ENCODE results near the gene SPCS1.

GRCh38 chr3:52721002-52721729, 15.3 kb downstream of the SPCS1 start:
- TF ChIP-seq OSR2 (tag by site-specific recombination; IDR thresholded peaks at IDR 0.05), result no peak
- no peak for TF ChIP-seq ZNF585B (tag by site-specific recombination; IDR thresholded peaks at IDR 0.05)
- no peak for TF ChIP-seq ZNF580 (tag by site-specific recombination; IDR thresholded peaks at IDR 0.05)
- TF ChIP-seq PRDM1 (tag by site-specific recombination; IDR thresholded peaks at IDR 0.05), result no peak
- no peak for TF ChIP-seq CTCF (tag by site-specific recombination; IDR thresholded peaks at IDR 0.05)
- no peak for TF ChIP-seq HOXD13 (CRISPR knock-in tag; IDR thresholded peaks at IDR 0.05; ENCODE audit: borderline replicate concordance)
- TF ChIP-seq HOXA7 (CRISPR knock-in tag; IDR thresholded peaks at IDR 0.05; ENCODE audit: borderline replicate concordance), result no peak
- TF ChIP-seq REST (tag by site-specific recombination; IDR thresholded peaks at IDR 0.05), result no peak
- TF ChIP-seq ZSCAN30 (tag by site-specific recombination; IDR thresholded peaks at IDR 0.05), result no peak
- TF ChIP-seq PBX3 (CRISPR knock-in tag; IDR thresholded peaks at IDR 0.05), result no peak
- no peak for TF ChIP-seq ZNF274 (IDR thresholded peaks at IDR 0.05; ENCODE audit: low read length)
- no peak for TF ChIP-seq ZNF274 (tag by site-specific recombination; IDR thresholded peaks at IDR 0.05; ENCODE audit: borderline replicate concordance)
- no peak for TF ChIP-seq ZNF114 (tag by site-specific recombination; IDR thresholded peaks at IDR 0.05)
- TF ChIP-seq SETDB1 (IDR thresholded peaks at IDR 0.05; ENCODE audit: insufficient read length, low read length), result no peak

All from HEK293 (cell line).